HCT116 (cell line): Measurements from ENCODE around the gene INSYN1. TPM values are rescaled to one million over a fixed set of nuclear protein-coding genes. Genes with fewer than 3 reads are reported as not detected.

ENCODE experiments used
- ATAC-seq: fragments of 200-7000 bp; cut with Tn5 transposase; 2 replicates; pipeline ENCODE4 v1.9.1; 2020; ENCODE audit warnings: mild to moderate bottlenecking, moderate library complexity
- BruUV-seq: library from RNA; stranded (reverse); fragments of 400-500 nt; replicated peaks from 2 replicates; lab custom pipeline; 2021; lab: Mats Ljungman, UMichigan
- CTCF ChIA-PET: fragments of 300-600 bp; sonication (Branson Sonifier 250); formaldehyde crosslinking; loops from one replicate; lab custom pipeline; 2021; ENCODE audit warnings: antibody characterized with exemption; lab: Charles Lee
- POLR2A ChIA-PET: fragments of 300-600, 350-600 bp; sonication (Branson Sonifier 250); formaldehyde crosslinking; loops from one replicate; lab custom pipeline; 2021; ENCODE audit warnings: antibody characterized with exemption; lab: Charles Lee
- RAD21 ChIA-PET, 2 experiments: fragments of 300-600 bp; sonication (Branson Sonifier 250); formaldehyde crosslinking; loops; one replicate each; lab custom pipeline; 2023; ENCODE audit warnings: low total read pairs in 2 of 2; ENCODE audit not compliant: uncharacterized antibody in 2 of 2, unreplicated experiment in 2 of 2, low non-redundant PET in 1 of 2; lab: Charles Lee
- DNase-seq: peaks from one replicate; pipeline ENCODE4 v3.0.0-alpha.2; 2010; ENCODE audit warnings: low read depth, low spot score
- H2AFZ ChIP-seq: fragments of 200-600 bp; shearing (Covaris generic), sonication (generic); 2 replicates; pipeline ENCODE4 v1.6.1; 2017; ENCODE audit warnings: low read depth, mixed run types, mixed read lengths, antibody characterized with exemption, low read length; ENCODE audit not compliant: poor library complexity, severe bottlenecking
- H3K27ac ChIP-seq: 2 replicates; pipeline ENCODE4 v1.5.1; 2012; ENCODE audit warnings: low read depth, low read length
- H3K27me3 ChIP-seq: fragments of 200-600 bp; sonication (generic); 2 replicates; pipeline ENCODE4 v1.6.1; 2016; ENCODE audit warnings: mixed run types, low read length, mixed read lengths; ENCODE audit not compliant: insufficient read depth
- H3K36me3 ChIP-seq, 2 experiments: fragments of 200-500 bp in 1 of 2; fragments of 200-600 bp in 1 of 2; sonication (Bioruptor generic) in 1 of 2; sonication (generic) in 1 of 2; 2 replicates each; pipeline versions ENCODE4 v1.5.1 to v1.6.1; 2014 to 2016; ENCODE audit warnings: low read length in 2 of 2, inconsistent platforms in 1 of 2, mixed read lengths in 1 of 2, mixed run types in 1 of 2; ENCODE audit not compliant: insufficient read depth in 2 of 2, control insufficient read depth in 1 of 2
- H3K4me1 ChIP-seq, 2 experiments: fragments of 200-600 bp in 1 of 2; sonication (generic) in 1 of 2; 2 replicates each; pipeline versions ENCODE4 v1.5.1 to v1.6.1; 2012 to 2017; ENCODE audit warnings: low read length in 2 of 2, inconsistent platforms in 1 of 2, mild to moderate bottlenecking in 1 of 2, mixed read lengths in 1 of 2, mixed run types in 1 of 2, moderate library complexity in 1 of 2; ENCODE audit not compliant: insufficient read depth in 2 of 2, control insufficient read depth in 1 of 2
- H3K4me2 ChIP-seq: fragments of 200-600 bp; sonication (generic); 2 replicates; pipeline ENCODE4 v1.6.1; 2017; ENCODE audit warnings: mixed run types, low read length, mixed read lengths
- H3K4me3 ChIP-seq, 2 experiments: fragments of 200-600 bp in 1 of 2; sonication (generic) in 1 of 2; replicated peaks in 1 of 2; 2 replicates each; pipeline ENCODE4 v1.5.1; 2011 to 2016; ENCODE audit warnings: low read length in 2 of 2, control low read depth in 1 of 2, low read depth in 1 of 2, mild to moderate bottlenecking in 1 of 2, mixed read lengths in 1 of 2, mixed run types in 1 of 2
- H3K79me2 ChIP-seq: fragments of 200-600 bp; sonication (generic); 2 replicates; pipeline ENCODE4 v1.6.1; 2017; ENCODE audit warnings: mild to moderate bottlenecking, mixed run types, low read length, moderate library complexity, mixed read lengths; ENCODE audit not compliant: insufficient read depth
- H3K9ac ChIP-seq: fragments of 200-600 bp; sonication (generic); 2 replicates; pipeline ENCODE4 v1.6.1; 2016; ENCODE audit warnings: low read length, mixed read lengths
- H3K9me2 ChIP-seq: fragments of 200-600 bp; sonication (generic), shearing (Covaris generic); 2 replicates; pipeline ENCODE4 v1.6.1; 2017; ENCODE audit warnings: mixed run types, mild to moderate bottlenecking, moderate library complexity; ENCODE audit not compliant: insufficient read depth
- H3K9me3 ChIP-seq, 2 experiments: fragments of 200-500 bp in 1 of 2; fragments of 200-600 bp in 1 of 2; sonication (Bioruptor generic) in 1 of 2; sonication (generic) in 1 of 2; 2 replicates each; pipeline ENCODE4 v1.6.1; 2014 to 2017; ENCODE audit warnings: low read length in 2 of 2, mixed read lengths in 2 of 2, inconsistent platforms in 1 of 2, low read depth in 1 of 2, mild to moderate bottlenecking in 1 of 2, mixed run types in 1 of 2, moderate library complexity in 1 of 2; ENCODE audit not compliant: control insufficient read depth in 1 of 2, insufficient read depth in 1 of 2
- H4K20me1 ChIP-seq: fragments of 200-600 bp; sonication (generic), shearing (Covaris generic); 2 replicates; pipeline ENCODE4 v1.6.1; 2017; ENCODE audit warnings: mixed run types, mild to moderate bottlenecking, moderate library complexity; ENCODE audit not compliant: insufficient read depth
- EZH2 ChIP-seq: fragments of 200-600 bp; sonication (generic); IDR thresholded peaks from 2 replicates; pipeline ENCODE4 v1.6.1; 2017; ENCODE audit warnings: antibody characterized with exemption, mixed run types
- EZH2phosphoT487 ChIP-seq: fragments of 200-600 bp; IDR thresholded peaks from 2 replicates; pipeline ENCODE4 v1.6.1; 2018; ENCODE audit warnings: antibody characterized with exemption, borderline replicate concordance
- FOSL1 ChIP-seq: IDR thresholded peaks from 2 replicates; pipeline ENCODE4 v1.6.1; 2012; ENCODE audit warnings: low read depth
- RAD21 ChIP-seq: IDR thresholded peaks from 2 replicates; pipeline ENCODE4 v1.6.1; 2012; ENCODE audit warnings: low read depth, mild to moderate bottlenecking
- REST ChIP-seq: IDR thresholded peaks from 2 replicates; pipeline ENCODE4 v1.6.1; 2012; ENCODE audit warnings: low read depth
- SP1 ChIP-seq: IDR thresholded peaks from 2 replicates; pipeline ENCODE4 v1.6.1; 2012; ENCODE audit warnings: low read depth
- SRF ChIP-seq: IDR thresholded peaks from 2 replicates; pipeline ENCODE4 v1.6.1; 2012; ENCODE audit warnings: low read depth
- TCF7L2 ChIP-seq: IDR thresholded peaks from 2 replicates; pipeline ENCODE4 v1.7.0; 2011; ENCODE audit warnings: borderline replicate concordance, inconsistent platforms; ENCODE audit not compliant: insufficient read depth, insufficient read length; ENCODE audit errors: extremely low read depth
- YY1 ChIP-seq: IDR thresholded peaks from 2 replicates; pipeline ENCODE4 v1.6.1; 2011; ENCODE audit warnings: low read length, low read depth, moderate library complexity, mild to moderate bottlenecking; ENCODE audit not compliant: insufficient replicate concordance; ENCODE audit errors: extremely low read depth
- ZFX ChIP-seq: fragments of 450-650 bp; IDR thresholded peaks from 2 replicates; pipeline ENCODE4 v1.6.1; 2017
- ZNF274 ChIP-seq: fragments of 200-500 bp; sonication (Bioruptor generic); IDR thresholded peaks from 2 replicates; pipeline ENCODE4 v1.6.1; 2014; ENCODE audit warnings: mild to moderate bottlenecking, low read depth, low read length, inconsistent platforms
- intact Hi-C: fragments of 100-400 bp; cut with micrococcal nuclease; formaldehyde crosslinking; loops from 2 replicates; pipeline ENCODE4 v1.10.0; 2022
- total RNA-seq: library from RNA; stranded (reverse); gene quantifications from one replicate; pipeline ENCODE4 v1.2.1, GENCODE V29; 2021; ENCODE audit not compliant: unreplicated experiment

Gene INSYN1
- total RNA-seq, 1 experiment from 2014 or later = 2.0 TPM

GRCh38 chr15:73749971-73750370 is 3.2 kb downstream of the INSYN1 start:
- Histone ChIP-seq H3K27ac (no peak overlapping the region), H3K36me3 (no peaks in the 10 kb centered on the region), H3K4me1 (peaks cover 0 to 3% of the 10 kb centered on the region in 2 experiments; a peak in 1 of 4 replicates), H3K9ac (no peak overlapping the region), H3K9me2 (no peaks in the 10 kb centered on the region), H3K4me2 (no peak overlapping the region), H3K9me3 (no peaks in the 10 kb centered on the region), H2AFZ (no peak overlapping the region), H3K27me3 (no peaks in the 10 kb centered on the region), H4K20me1 (no peaks in the 10 kb centered on the region), H3K4me3 (no peak overlapping the region), H3K79me2 (no peaks in the 10 kb centered on the region)
- ChIA-PET RAD21 (no interaction called here), POLR2A (no interaction called here), CTCF (no interaction called here)
- no TSS peak for BruUV-seq
- ATAC-seq (no peak), DNase-seq (no peak)
- intact Hi-C loops = no loop called here
- TF ChIP-seq ZNF274 (no peak), ZFX (no peak), TCF7L2 (no peak), SP1 (no peak), YY1 (no peak), SRF (no peak), REST (no peak), FOSL1 (no peak), RAD21 (no peak), EZH2phosphoT487 (no peak), EZH2 (no peak)
